GM23248 (cell line): ENCODE data around the gene PCTP. TPM values are rescaled to one million over a fixed set of nuclear protein-coding genes. Genes with fewer than 3 reads are reported as not detected.

Experiments used
- DNase-seq: peaks from one replicate; pipeline ENCODE4 v3.0.0-alpha.2; 2015
- H2AFZ ChIP-seq: fragments of 200-600 bp; sonication (generic); 2 replicates; pipeline ENCODE4 v1.6.1; 2016; ENCODE audit warnings: antibody characterized with exemption
- H3F3A ChIP-seq: fragments of 200-600 bp; sonication (generic); 2 replicates; pipeline ENCODE4 v1.6.1; 2016; ENCODE audit warnings: mild to moderate bottlenecking, antibody characterized with exemption, mixed run types; ENCODE audit not compliant: insufficient read depth
- H3K27ac ChIP-seq: fragments of 200-600 bp; sonication (generic); 2 replicates; pipeline ENCODE4 v1.5.1; 2016; ENCODE audit warnings: mild to moderate bottlenecking
- H3K27me3 ChIP-seq: fragments of 200-600 bp; sonication (generic); replicated peaks from 2 replicates; pipeline ENCODE4 v1.6.1; 2016; ENCODE audit warnings: mild to moderate bottlenecking; ENCODE audit not compliant: insufficient read depth
- H3K36me3 ChIP-seq: fragments of 200-600 bp; sonication (generic); 2 replicates; pipeline ENCODE4 v1.6.1; 2016; ENCODE audit warnings: low read depth, mild to moderate bottlenecking
- H3K4me1 ChIP-seq: fragments of 200-600 bp; sonication (generic); 2 replicates; pipeline ENCODE4 v1.6.1; 2016; ENCODE audit warnings: mild to moderate bottlenecking; ENCODE audit not compliant: insufficient read depth
- H3K4me2 ChIP-seq: fragments of 200-600 bp; sonication (generic); one replicate; pipeline ENCODE4 v1.6.1; 2016; ENCODE audit warnings: mild to moderate bottlenecking; ENCODE audit not compliant: unreplicated experiment
- H3K4me3 ChIP-seq: fragments of 200-600 bp; sonication (generic); 2 replicates; pipeline ENCODE4 v1.5.1; 2016; ENCODE audit warnings: mild to moderate bottlenecking
- H3K79me2 ChIP-seq: fragments of 200-600 bp; sonication (generic); 2 replicates; pipeline ENCODE4 v1.6.1; 2016; ENCODE audit warnings: mild to moderate bottlenecking; ENCODE audit not compliant: insufficient read depth
- H3K9ac ChIP-seq: fragments of 200-600 bp; sonication (generic); 2 replicates; pipeline ENCODE4 v1.6.1; 2016; ENCODE audit warnings: mild to moderate bottlenecking
- H3K9me2 ChIP-seq: fragments of 200-600 bp; sonication (generic); 2 replicates; pipeline ENCODE4 v1.6.1; 2016; ENCODE audit warnings: mixed run types, mild to moderate bottlenecking, moderate library complexity; ENCODE audit not compliant: insufficient read depth
- H3K9me3 ChIP-seq: fragments of 200-600 bp; sonication (generic); one replicate; pipeline ENCODE4 v1.6.1; 2017; ENCODE audit warnings: low read depth
- H4K20me1 ChIP-seq: fragments of 200-600 bp; sonication (generic); 2 replicates; pipeline ENCODE4 v1.6.0; 2016; ENCODE audit not compliant: insufficient read depth
- EZH2 ChIP-seq: fragments of 200-600 bp; sonication (generic); IDR thresholded peaks from 2 replicates; pipeline ENCODE4 v1.6.1; 2018; ENCODE audit warnings: antibody characterized with exemption, mild to moderate bottlenecking; ENCODE audit not compliant: insufficient read depth, poor library complexity, severe bottlenecking
- EZH2phosphoT487 ChIP-seq: fragments of 200-600 bp; sonication (generic); IDR thresholded peaks from 2 replicates; pipeline ENCODE4 v1.6.1; 2018; ENCODE audit warnings: antibody characterized with exemption, moderate library complexity, mild to moderate bottlenecking, low read depth; ENCODE audit not compliant: insufficient read depth
- WGBS, 2 experiments: methylation state at CpG; one replicate each; pipeline ENCODE4 v1.1.6; 2015 to 2017; ENCODE audit warnings: low lambda C conversion rate in 2 of 2, low coverage in 1 of 2; ENCODE audit errors: missing lambda C conversion rate in 2 of 2; 5-methylcytosine and 5-hydroxymethylcytosine counted together
- in situ Hi-C: fragments of 300-500 bp; cut with MboI; formaldehyde crosslinking; loops from 2 replicates; pipeline ENCODE4 v1.15.0; 2020
- polyA plus RNA-seq: library from polyadenylated mRNA; unstranded; fragments of >200 nt; fragmentation: Nextera tagmentation; extraction: Ambion mirVana; gene quantifications from 2 replicates; pipeline ENCODE4 v1.2.1, GENCODE V29; 2016
- total RNA-seq: library from RNA; depleted of rRNA; stranded (reverse); fragments of >200 nt; shearing (Covaris generic); gene quantifications from 2 replicates; pipeline ENCODE4 v1.2.3, GENCODE V29; 2014

PCTP gene
- total and polyA plus RNA-seq, 2 experiments from 2014 or later, result 6.9 to 7.9 TPM

- Histone ChIP-seq H3F3A (peaks cover 45% of the 10 kb centered on the region), H3K27ac (no peak overlapping the region), H3K4me1 (peaks cover 59% of the 10 kb centered on the region), H3K79me2 (no peaks in the 10 kb centered on the region), H3K27me3 (no peaks in the 10 kb centered on the region), H3K4me2 (no peak overlapping the region), H2AFZ (no peak overlapping the region), H3K36me3 (no peaks in the 10 kb centered on the region), H4K20me1 (no peaks in the 10 kb centered on the region), H3K4me3 (no peak overlapping the region), H3K9ac (no peak overlapping the region), H3K9me2 (no peaks in the 10 kb centered on the region), H3K9me3 (no peaks in the 10 kb centered on the region)
- in situ Hi-C loops, result no loop called here
- no peak for TF ChIP-seq EZH2phosphoT487
- TF ChIP-seq EZH2, result no peak
- no peak for DNase-seq
- 94% methylated on average over 1 of the region's 1 CpG for WGBS, 2 experiments
Measured at GRCh38 chr17:55729484-55729883, 21.4 kb upstream of the PCTP start.

- DNase-seq, result peak; percentile 3
- no peaks in the 10 kb centered on the region for H3K9me3 ChIP-seq
- no peak overlapping the region for H3K27ac ChIP-seq
- no peaks in the 10 kb centered on the region for H3K36me3 ChIP-seq
- H3F3A ChIP-seq, result peaks cover 49% of the 10 kb centered on the region
- no peaks in the 10 kb centered on the region for H3K79me2 ChIP-seq
- H3K27me3 ChIP-seq, result no peaks in the 10 kb centered on the region
- H3K4me1 ChIP-seq, result peaks cover 68% of the 10 kb centered on the region
- H4K20me1 ChIP-seq, result no peaks in the 10 kb centered on the region
- no peak for TF ChIP-seq EZH2
- no peak for TF ChIP-seq EZH2phosphoT487
- no peak overlapping the region for H3K9ac ChIP-seq
- WGBS, 2 experiments, result 0 to 7% methylated on average over 1 of the region's 1 CpG
- peak overlapping the region; percentile 75 for H2AFZ ChIP-seq
- no peak overlapping the region for H3K4me2 ChIP-seq
- in situ Hi-C loops, result no loop called here
- no peaks in the 10 kb centered on the region for H3K9me2 ChIP-seq
- H3K4me3 ChIP-seq, result no peak overlapping the region
Measured at GRCh38 chr17:55730380-55730779, 20.5 kb upstream of the PCTP start.

GRCh38 chr17:55730808-55731207, 20.0 kb upstream of the PCTP start:
- 7 to 11% methylated on average over 3 of the region's 3 CpGs for WGBS, 2 experiments
- in situ Hi-C loops, result no loop called here
- Histone ChIP-seq H3K36me3 (no peaks in the 10 kb centered on the region), H3K9me2 (no peaks in the 10 kb centered on the region), H2AFZ (peak overlapping the region; percentile 75), H3F3A (peaks cover 49% of the 10 kb centered on the region), H3K4me2 (no peak overlapping the region), H3K79me2 (no peaks in the 10 kb centered on the region), H3K4me1 (peaks cover 67% of the 10 kb centered on the region), H3K27ac (peak overlapping the region; percentile 67; the same call in 1 of the 2 replicates), H3K9me3 (no peaks in the 10 kb centered on the region), H4K20me1 (no peaks in the 10 kb centered on the region), H3K4me3 (peak overlapping the region; percentile 66; the same call in 1 of the 2 replicates), H3K27me3 (no peaks in the 10 kb centered on the region), H3K9ac (peak overlapping the region; percentile 62; the same call in 1 of the 2 replicates)
- peak; percentile 16 for DNase-seq
- TF ChIP-seq EZH2 (no peak), EZH2phosphoT487 (no peak)

- in situ Hi-C loops, result no loop called here
- Histone ChIP-seq H4K20me1 (no peaks in the 10 kb centered on the region), H3K9ac (peak overlapping the region; percentile 62), H3K79me2 (no peaks in the 10 kb centered on the region), H3K36me3 (no peaks in the 10 kb centered on the region), H3K4me2 (peak overlapping the region; percentile 65), H3K4me3 (peak overlapping the region; percentile 66), H3K27ac (peak overlapping the region; percentile 67), H3F3A (peaks cover 48% of the 10 kb centered on the region), H3K27me3 (no peaks in the 10 kb centered on the region), H2AFZ (peak overlapping the region; percentile 75), H3K4me1 (peaks cover 58% of the 10 kb centered on the region), H3K9me3 (no peaks in the 10 kb centered on the region), H3K9me2 (no peaks in the 10 kb centered on the region)
- TF ChIP-seq EZH2 (no peak), EZH2phosphoT487 (no peak)
- DNase-seq, result peak; percentile 80
- WGBS, 2 experiments, result 2 to 7% methylated on average over 10 of the region's 10 CpGs
Measured at GRCh38 chr17:55731586-55732250, 19.1 kb upstream of the PCTP start.
